ENCODE results near the gene ADAM21.
"Not testable (repeated sequence)": the region's sequence is repeated elsewhere in the genome, so short reads cannot be mapped to it uniquely, and the experiment has no call there.

Gene ADAM21

DNA sequence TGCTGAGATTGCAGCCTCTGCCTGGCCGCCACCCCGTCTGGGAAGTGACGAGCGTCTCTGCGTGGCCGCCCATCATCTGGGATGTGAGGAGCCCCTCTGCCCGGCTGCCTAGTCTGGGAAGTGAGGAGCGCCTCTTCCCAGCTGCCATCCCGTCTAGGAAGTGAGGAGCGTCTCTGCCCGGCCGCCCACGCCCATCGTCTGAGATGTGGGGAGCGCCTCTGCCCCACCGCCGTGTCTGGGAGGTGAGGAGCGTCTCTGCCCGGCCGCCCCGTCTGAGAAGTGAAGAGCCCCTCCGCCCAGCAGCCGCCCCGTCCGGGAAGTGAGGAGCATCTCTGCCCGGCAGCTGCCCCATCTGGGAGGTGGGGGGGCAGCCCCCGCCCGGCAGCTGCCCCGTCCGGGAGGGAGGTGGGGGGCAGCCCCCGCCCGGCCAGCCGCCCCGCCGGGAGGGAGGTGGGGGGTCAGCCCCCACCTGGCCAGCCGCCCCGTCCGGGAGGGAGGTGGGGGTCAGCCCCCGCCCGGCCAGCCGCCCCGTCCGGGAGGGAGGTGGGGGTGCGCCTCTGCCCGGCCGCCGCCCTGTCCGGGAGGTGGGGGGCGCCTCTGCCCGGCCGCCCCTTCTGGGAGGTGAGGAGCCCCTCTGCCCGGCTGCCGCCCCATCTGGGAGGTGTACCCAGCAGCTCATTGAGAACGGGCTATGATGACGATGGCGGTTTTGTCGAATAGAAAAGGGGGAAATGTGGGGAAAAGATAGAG is 25.6 kb downstream of the ADAM21 start:
- not testable (repeated sequence) for DNase-seq

DNA sequence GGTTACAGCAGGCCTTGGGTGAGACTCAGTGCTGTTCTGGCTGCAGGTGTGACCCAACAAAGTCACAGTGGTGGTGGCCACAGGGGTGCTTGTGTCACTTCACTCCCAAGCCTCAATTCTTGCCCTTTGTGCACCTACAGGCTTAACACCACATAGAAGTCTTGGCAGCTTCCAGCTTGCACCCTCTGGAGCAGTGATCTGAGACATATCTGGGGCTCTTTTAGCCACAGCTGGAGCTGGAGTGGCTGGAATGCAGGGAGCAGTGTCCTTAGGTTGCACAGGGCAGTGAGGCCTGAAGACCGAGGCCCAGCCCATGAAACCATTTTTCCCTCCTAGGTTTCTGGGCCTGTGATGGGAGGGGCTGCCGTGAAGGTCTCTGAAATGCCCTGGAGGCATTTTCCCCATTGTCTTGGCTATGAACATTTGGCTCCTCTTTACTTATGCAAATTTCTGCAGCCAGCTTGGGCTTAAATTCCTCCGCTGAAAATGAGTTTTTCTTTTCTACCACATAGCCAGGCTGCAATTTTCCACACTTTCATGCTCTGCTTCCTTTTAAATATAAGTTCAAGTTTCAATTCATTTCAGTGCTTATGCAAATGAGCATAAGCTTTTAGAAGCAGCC is 37.7 kb downstream of the ADAM21 start:
- no peak for DNase-seq

DNA sequence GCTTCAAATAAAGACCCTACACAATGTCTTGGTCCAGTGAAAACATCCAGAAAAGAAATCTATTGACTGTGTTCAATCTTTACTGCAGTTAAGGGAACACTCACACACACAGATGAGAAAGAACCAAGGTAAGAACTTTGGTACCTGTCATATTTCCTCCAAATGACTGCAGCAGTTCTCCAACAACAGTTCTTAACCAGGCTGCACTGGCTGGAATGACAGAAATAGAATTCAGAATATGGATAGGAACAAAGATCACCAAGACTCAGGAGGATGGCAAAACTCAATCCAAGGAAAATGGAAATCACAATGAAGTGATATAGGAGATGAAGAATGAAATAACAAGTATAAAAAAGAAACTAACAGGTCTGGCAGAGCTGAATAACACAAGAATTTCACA is 46.2 kb downstream of the ADAM21 start:
- DNase-seq = no peak
